GM13976 (cell line): Measurements from ENCODE around the gene GANAB.

ENCODE experiments used
- DNase-seq: peaks from one replicate; pipeline ENCODE4 v3.0.0; 2012; ENCODE audit warnings: low spot score
- in situ Hi-C: fragments of 300-500 bp; cut with MboI; formaldehyde crosslinking; loops from one replicate; pipeline ENCODE4 v1.12.0; 2022; ENCODE audit warnings: low sequenced_read_pairs, mixed read lengths, inconsistent platforms; ENCODE audit not compliant: unreplicated experiment
- TF ChIP-seq, protein P1 (sequence below): IDR thresholded peaks from 2 replicates; pipeline ENCODE4 v1.5.1; 2012; ENCODE audit warnings: borderline replicate concordance, mild to moderate bottlenecking; ENCODE audit not compliant: insufficient read depth; ENCODE audit errors: extremely low read depth, missing control alignments, control extremely low read depth

GANAB gene

GRCh38 chr11:62682518-62682917, 36.1 kb upstream of the GANAB start:
- no peak for DNase-seq
- in situ Hi-C loops, result no loop called here
- TF ChIP-seq, protein P1, sequence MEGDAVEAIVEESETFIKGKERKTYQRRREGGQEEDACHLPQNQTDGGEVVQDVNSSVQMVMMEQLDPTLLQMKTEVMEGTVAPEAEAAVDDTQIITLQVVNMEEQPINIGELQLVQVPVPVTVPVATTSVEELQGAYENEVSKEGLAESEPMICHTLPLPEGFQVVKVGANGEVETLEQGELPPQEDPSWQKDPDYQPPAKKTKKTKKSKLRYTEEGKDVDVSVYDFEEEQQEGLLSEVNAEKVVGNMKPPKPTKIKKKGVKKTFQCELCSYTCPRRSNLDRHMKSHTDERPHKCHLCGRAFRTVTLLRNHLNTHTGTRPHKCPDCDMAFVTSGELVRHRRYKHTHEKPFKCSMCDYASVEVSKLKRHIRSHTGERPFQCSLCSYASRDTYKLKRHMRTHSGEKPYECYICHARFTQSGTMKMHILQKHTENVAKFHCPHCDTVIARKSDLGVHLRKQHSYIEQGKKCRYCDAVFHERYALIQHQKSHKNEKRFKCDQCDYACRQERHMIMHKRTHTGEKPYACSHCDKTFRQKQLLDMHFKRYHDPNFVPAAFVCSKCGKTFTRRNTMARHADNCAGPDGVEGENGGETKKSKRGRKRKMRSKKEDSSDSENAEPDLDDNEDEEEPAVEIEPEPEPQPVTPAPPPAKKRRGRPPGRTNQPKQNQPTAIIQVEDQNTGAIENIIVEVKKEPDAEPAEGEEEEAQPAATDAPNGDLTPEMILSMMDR, result no peak

GRCh38 chr11:62680825-62681240, 34.4 kb upstream of the GANAB start:
- TF ChIP-seq, protein P1, result peak; percentile 28
- in situ Hi-C loops, result no loop called here
- DNase-seq, result peak; percentile 64

GRCh38 chr11:62678770-62679696, 32.6 kb upstream of the GANAB start, which contains the start of gene UBXN1:
Gene UBXN1 (minus strand): TSS chr11:62679073. CDS start chr11:62678923, 150 bp downstream.
- in situ Hi-C loops, result no loop called here
- TF ChIP-seq, protein P1, result no peak
- DNase-seq, result peak; percentile 94

DNA sequence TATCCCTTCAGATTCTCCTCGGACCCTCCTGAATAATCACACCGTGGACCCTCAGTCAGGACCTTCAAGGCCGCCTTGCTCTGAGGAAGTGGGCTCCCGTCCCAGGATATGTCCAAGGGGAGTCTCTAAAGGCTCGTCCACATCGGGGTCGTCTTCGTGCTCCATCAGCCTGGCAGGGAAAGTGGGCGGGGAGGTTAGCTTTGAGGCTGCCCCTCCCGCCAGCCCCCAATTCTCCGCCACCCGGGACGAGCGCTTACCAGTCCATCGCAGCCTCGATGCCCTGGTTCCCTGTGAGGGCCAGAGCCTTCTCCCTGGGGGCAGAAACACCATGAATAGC, 32.0 kb upstream of the GANAB start:
- DNase-seq, result no peak
- in situ Hi-C loops, result no loop called here
- TF ChIP-seq, protein P1, result no peak

DNA sequence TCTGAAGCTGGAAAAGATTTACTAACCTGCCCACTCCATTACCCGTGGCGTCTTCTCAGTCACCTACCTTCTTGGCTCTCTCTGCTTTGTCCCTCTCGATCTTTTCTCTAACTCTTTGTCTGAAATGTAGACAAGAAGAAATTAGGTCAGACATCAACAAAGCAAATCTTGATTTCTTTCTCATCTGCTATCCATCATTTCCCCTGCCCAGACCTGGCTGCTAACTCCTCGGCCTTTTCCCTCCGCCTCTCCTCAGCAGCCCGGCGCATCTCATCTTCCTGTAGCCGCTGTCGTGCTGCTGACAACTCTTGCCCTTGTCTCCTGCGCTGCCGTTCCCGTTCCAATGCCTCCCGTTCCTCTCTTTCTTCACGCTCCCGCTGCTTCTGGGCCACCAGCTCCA, 31.3 kb upstream of the GANAB start:
- in situ Hi-C loops, result no loop called here
- no peak for DNase-seq
- TF ChIP-seq, protein P1, result no peak

DNA sequence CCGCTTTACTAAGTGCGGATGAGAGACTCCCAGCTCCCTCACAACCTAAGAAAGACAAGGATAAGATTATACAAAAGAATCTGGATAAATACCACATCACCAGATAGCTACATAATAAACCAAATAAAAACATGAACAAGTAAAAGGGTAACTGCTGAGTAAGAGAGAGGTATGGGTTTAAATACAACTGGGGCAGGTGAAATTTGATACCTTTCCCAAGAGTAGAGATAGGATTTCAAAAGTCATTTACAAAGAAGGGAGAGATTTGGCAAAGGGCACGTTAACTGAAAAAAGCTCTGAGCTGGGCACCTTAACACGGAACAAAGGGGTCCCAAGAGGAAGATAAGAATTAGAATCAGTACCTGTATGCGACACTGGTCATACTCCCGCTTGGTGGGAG, 30.7 kb upstream of the GANAB start:
- no peak for DNase-seq
- TF ChIP-seq, protein P1, result no peak
- in situ Hi-C loops, result no loop called here
